Activated CD4-positive, alpha-beta T cell treated with anti-CD3 and anti-CD28 coated beads, Interleukin-2, amount 10 ng/mL, durations not matched to agents 24 days and 14 days (primary cell): ENCODE measurements around the gene ADAMTS2. TPM values are rescaled to one million over a fixed set of nuclear protein-coding genes. Genes with fewer than 3 reads are reported as not detected.
A peak's percentile ranks its signal among the peaks of the same experiment; 100 is the strongest.

Experiments used
- DNase-seq: peaks from one replicate; pipeline ENCODE4 v3.0.0; 2022
- H3K27ac Mint-ChIP-seq: one replicate; pipeline ENCODE4 v1.8.0; 2022; ENCODE audit warnings: mild to moderate bottlenecking, mixed read lengths
- H3K27me3 Mint-ChIP-seq: one replicate; pipeline ENCODE4 v1.8.0; 2022; ENCODE audit warnings: mixed read lengths
- H3K36me3 Mint-ChIP-seq: one replicate; pipeline ENCODE4 v1.8.0; 2022; ENCODE audit warnings: low read depth, mild to moderate bottlenecking, mixed read lengths
- H3K4me1 Mint-ChIP-seq: one replicate; pipeline ENCODE4 v1.8.0; 2021; ENCODE audit warnings: mixed read lengths
- H3K4me3 Mint-ChIP-seq: one replicate; pipeline ENCODE4 v1.8.0; 2022; ENCODE audit warnings: mild to moderate bottlenecking, moderate library complexity, mixed read lengths
- H3K9me3 Mint-ChIP-seq: one replicate; pipeline ENCODE4 v1.8.0; 2021; ENCODE audit warnings: mixed read lengths
- intact Hi-C: fragments of 100-400 bp; cut with micrococcal nuclease; formaldehyde crosslinking; loops from one replicate; pipeline ENCODE4 v1.15.1; 2023
- total RNA-seq: library from RNA; stranded (reverse); gene quantifications from 2 replicates; pipeline ENCODE4 v1.2.3, GENCODE V29; 2022

The ADAMTS2 gene
- total RNA-seq, result not detected in 2 replicates

GRCh38 chr5:179345433-179346321 lies at the start of gene ADAMTS2:
ADAMTS2 (minus strand) TSS chr5:179345461; CDS start chr5:179345328, 133 bp downstream.
- peak within 1 kb of the TSS; percentile 9 for H3K4me3 Mint-ChIP-seq

GRCh38 chr5:179393078-179393477 lies 47.8 kb upstream of the ADAMTS2 start:
- Mint-ChIP-seq H3K36me3 (no peaks in the 10 kb centered on the region), H3K4me1 (no peaks in the 10 kb centered on the region), H3K27ac (no peak overlapping the region), H3K9me3 (peaks cover 18% of the 10 kb centered on the region), H3K27me3 (no peaks in the 10 kb centered on the region), H3K4me3 (no peak overlapping the region)
- DNase-seq, result no peak
- intact Hi-C loops, result no loop called here

More at GRCh38 chr5:179345433-179346321, at the start of gene ADAMTS2:
- intact Hi-C loops, result no loop called here
- Mint-ChIP-seq H3K27me3 (peaks cover 49% of the 10 kb centered on the region), H3K9me3 (no peaks in the 10 kb centered on the region), H3K4me1 (no peaks in the 10 kb centered on the region), H3K36me3 (no peaks in the 10 kb centered on the region), H3K27ac (no peak within 1 kb of the TSS)
- no peak for DNase-seq

GRCh38 chr5:179387151-179388110 lies 42.2 kb upstream of the ADAMTS2 start:
- H3K4me1 Mint-ChIP-seq, result no peaks in the 10 kb centered on the region
- no peaks in the 10 kb centered on the region for H3K36me3 Mint-ChIP-seq
- no peak overlapping the region for H3K4me3 Mint-ChIP-seq
- H3K9me3 Mint-ChIP-seq, result peaks cover 7% of the 10 kb centered on the region
- H3K27me3 Mint-ChIP-seq, result no peaks in the 10 kb centered on the region
- intact Hi-C loops, result no loop called here
- DNase-seq, result no peak
- no peak overlapping the region for H3K27ac Mint-ChIP-seq

GRCh38 chr5:179385914-179386313 lies 40.7 kb upstream of the ADAMTS2 start:
- DNase-seq, result no peak
- intact Hi-C loops, result no loop called here
- no peak overlapping the region for H3K27ac Mint-ChIP-seq
- H3K4me1 Mint-ChIP-seq, result no peaks in the 10 kb centered on the region
- H3K27me3 Mint-ChIP-seq, result no peaks in the 10 kb centered on the region
- H3K9me3 Mint-ChIP-seq, result peaks cover 6% of the 10 kb centered on the region
- no peak overlapping the region for H3K4me3 Mint-ChIP-seq
- H3K36me3 Mint-ChIP-seq, result no peaks in the 10 kb centered on the region

GRCh38 chr5:179382486-179382885 lies 37.2 kb upstream of the ADAMTS2 start:
- H3K36me3 Mint-ChIP-seq, result no peaks in the 10 kb centered on the region
- intact Hi-C loops, result no loop called here
- no peak for DNase-seq
- H3K4me3 Mint-ChIP-seq, result no peak overlapping the region
- no peaks in the 10 kb centered on the region for H3K9me3 Mint-ChIP-seq
- H3K27me3 Mint-ChIP-seq, result no peaks in the 10 kb centered on the region
- H3K27ac Mint-ChIP-seq, result no peak overlapping the region
- H3K4me1 Mint-ChIP-seq, result no peaks in the 10 kb centered on the region

GRCh38 chr5:179381691-179382090 lies 36.4 kb upstream of the ADAMTS2 start:
- H3K9me3 Mint-ChIP-seq, result no peaks in the 10 kb centered on the region
- DNase-seq, result no peak
- no peak overlapping the region for H3K27ac Mint-ChIP-seq
- no peaks in the 10 kb centered on the region for H3K27me3 Mint-ChIP-seq
- intact Hi-C loops, result no loop called here
- no peaks in the 10 kb centered on the region for H3K4me1 Mint-ChIP-seq
- no peak overlapping the region for H3K4me3 Mint-ChIP-seq
- H3K36me3 Mint-ChIP-seq, result no peaks in the 10 kb centered on the region

GRCh38 chr5:179380211-179381035 lies 35.2 kb upstream of the ADAMTS2 start:
- no peak overlapping the region for H3K4me3 Mint-ChIP-seq
- no peaks in the 10 kb centered on the region for H3K4me1 Mint-ChIP-seq
- H3K27ac Mint-ChIP-seq, result no peak overlapping the region
- H3K36me3 Mint-ChIP-seq, result no peaks in the 10 kb centered on the region
- H3K9me3 Mint-ChIP-seq, result no peaks in the 10 kb centered on the region
- no peaks in the 10 kb centered on the region for H3K27me3 Mint-ChIP-seq
- intact Hi-C loops, result no loop called here
- DNase-seq, result no peak

GRCh38 chr5:179379321-179379890 lies 34.1 kb upstream of the ADAMTS2 start:
- no peaks in the 10 kb centered on the region for H3K9me3 Mint-ChIP-seq
- intact Hi-C loops, result no loop called here
- no peak overlapping the region for H3K27ac Mint-ChIP-seq
- H3K4me1 Mint-ChIP-seq, result no peaks in the 10 kb centered on the region
- H3K27me3 Mint-ChIP-seq, result no peaks in the 10 kb centered on the region
- no peak overlapping the region for H3K4me3 Mint-ChIP-seq
- H3K36me3 Mint-ChIP-seq, result no peaks in the 10 kb centered on the region
- no peak for DNase-seq

- Mint-ChIP-seq H3K4me3 (no peak overlapping the region), H3K27ac (no peak overlapping the region), H3K36me3 (no peaks in the 10 kb centered on the region), H3K4me1 (no peaks in the 10 kb centered on the region), H3K27me3 (no peaks in the 10 kb centered on the region), H3K9me3 (no peaks in the 10 kb centered on the region)
- intact Hi-C loops, result no loop called here
- no peak for DNase-seq
Observed at GRCh38 chr5:179378441-179379271, 33.4 kb upstream of the ADAMTS2 start.

- H3K36me3 Mint-ChIP-seq, result no peaks in the 10 kb centered on the region
- H3K9me3 Mint-ChIP-seq, result no peaks in the 10 kb centered on the region
- no peaks in the 10 kb centered on the region for H3K4me1 Mint-ChIP-seq
- no peak overlapping the region for H3K4me3 Mint-ChIP-seq
- no peaks in the 10 kb centered on the region for H3K27me3 Mint-ChIP-seq
- intact Hi-C loops, result no loop called here
- H3K27ac Mint-ChIP-seq, result no peak overlapping the region
- no peak for DNase-seq
Observed at GRCh38 chr5:179378116-179378440, 32.8 kb upstream of the ADAMTS2 start.

GRCh38 chr5:179377421-179378115 lies 32.3 kb upstream of the ADAMTS2 start:
- Mint-ChIP-seq H3K36me3 (no peaks in the 10 kb centered on the region), H3K4me1 (no peaks in the 10 kb centered on the region)

GRCh38 chr5:179376701-179377420 lies 31.6 kb upstream of the ADAMTS2 start:
- intact Hi-C loops, result no loop called here
- Mint-ChIP-seq H3K4me1 (no peaks in the 10 kb centered on the region), H3K36me3 (no peaks in the 10 kb centered on the region), H3K27ac (no peak overlapping the region), H3K4me3 (no peak overlapping the region), H3K9me3 (no peaks in the 10 kb centered on the region), H3K27me3 (no peaks in the 10 kb centered on the region)
- no peak for DNase-seq

More at GRCh38 chr5:179377421-179378115, 32.3 kb upstream of the ADAMTS2 start:
- Mint-ChIP-seq H3K27ac (no peak overlapping the region), H3K9me3 (no peaks in the 10 kb centered on the region), H3K27me3 (no peaks in the 10 kb centered on the region), H3K4me3 (no peak overlapping the region)
- intact Hi-C loops, result no loop called here
- DNase-seq, result no peak
